RCC 7860 (cell line): Measurements from ENCODE around the gene FYN.

Experiments
- DNase-seq: peaks from one replicate; pipeline ENCODE4 v3.0.0-alpha.2; 2015; ENCODE audit warnings: low spot score
- FAIRE-seq: peaks from 2 replicates; lab custom pipeline; 2012; peaks lifted over from hg19 to GRCh38; lab: Jason Lieb, UNC

The FYN gene

GRCh38 chr6:111714416-111715270 is 158.6 kb downstream of the FYN start:
- FAIRE-seq: no peak

GRCh38 chr6:111713811-111714210 is 159.4 kb downstream of the FYN start:
- DNase-seq (no peak), FAIRE-seq (no peak)

More at GRCh38 chr6:111714416-111715270, 158.6 kb downstream of the FYN start:
- DNase-seq: no peak

- FAIRE-seq (no peak), DNase-seq (no peak)
Measured at GRCh38 chr6:111713236-111713635, 160.0 kb downstream of the FYN start.

- FAIRE-seq (no peak), DNase-seq (no peak)
Measured at GRCh38 chr6:111711984-111712752, 161.1 kb downstream of the FYN start.

GRCh38 chr6:111711476-111711875 is 161.8 kb downstream of the FYN start:
- DNase-seq (no peak), FAIRE-seq (no peak)

- DNase-seq: no peak
- no peak for FAIRE-seq
Measured at GRCh38 chr6:111710911-111711310, 162.3 kb downstream of the FYN start.

- DNase-seq: no peak
- no peak for FAIRE-seq
Measured at GRCh38 chr6:111710439-111710838, 162.8 kb downstream of the FYN start.

- peak; percentile 87 for FAIRE-seq
- peak; percentile 55 for DNase-seq
Measured at GRCh38 chr6:111709615-111710398, 163.4 kb downstream of the FYN start.

GRCh38 chr6:111709201-111709600 is 164.1 kb downstream of the FYN start:
- DNase-seq (no peak), FAIRE-seq (no peak)

GRCh38 chr6:111707773-111708172 is 165.5 kb downstream of the FYN start:
- no peak for FAIRE-seq
- DNase-seq: no peak

- FAIRE-seq (no peak), DNase-seq (no peak)
Measured at GRCh38 chr6:111706841-111707391, 166.3 kb downstream of the FYN start.

- FAIRE-seq (no peak), DNase-seq (no peak)
Measured at GRCh38 chr6:111703723-111704122, 169.5 kb downstream of the FYN start.

GRCh38 chr6:111702268-111702667 is 171.0 kb downstream of the FYN start:
- FAIRE-seq: no peak

GRCh38 chr6:111701146-111701545 is 172.1 kb downstream of the FYN start:
- DNase-seq (no peak), FAIRE-seq (no peak)

More at GRCh38 chr6:111702268-111702667, 171.0 kb downstream of the FYN start:
- DNase-seq: no peak

GRCh38 chr6:111700135-111700690 is 173.0 kb downstream of the FYN start:
- FAIRE-seq (no peak), DNase-seq (no peak)

GRCh38 chr6:111699123-111699522 is 174.1 kb downstream of the FYN start:
- DNase-seq: no peak
- no peak for FAIRE-seq

GRCh38 chr6:111696814-111697213 is 176.4 kb downstream of the FYN start:
- FAIRE-seq (no peak), DNase-seq (no peak)

GRCh38 chr6:111692327-111693164 is 180.7 kb downstream of the FYN start:
- DNase-seq: peak; percentile 26
- FAIRE-seq: no peak

- FAIRE-seq (no peak), DNase-seq (no peak)
Measured at GRCh38 chr6:111691345-111692225, 181.7 kb downstream of the FYN start.
